A673 (cell line): Measurements from ENCODE around the gene CYFIP2. TPM values are rescaled to one million over a fixed set of nuclear protein-coding genes. Genes with fewer than 3 reads are reported as not detected.

ENCODE experiments used
- BruUV-seq: library from RNA; stranded (reverse); fragments of 400-500 nt; replicated peaks from 2 replicates; lab custom pipeline; 2021; lab: Mats Ljungman, UMichigan
- CTCF ChIA-PET: fragments of 300-600 bp; sonication (Branson Sonifier 250); formaldehyde crosslinking; loops from one replicate; lab custom pipeline; 2022; ENCODE audit warnings: antibody characterized with exemption; lab: Charles Lee
- POLR2A ChIA-PET: fragments of 300-600 bp; sonication (Branson Sonifier 250); formaldehyde crosslinking; loops from one replicate; lab custom pipeline; 2022; ENCODE audit warnings: antibody characterized with exemption; ENCODE audit not compliant: low non-redundant PET; lab: Charles Lee
- DNase-seq: peaks from one replicate; pipeline ENCODE4 v3.0.0-alpha.2; 2015; ENCODE audit warnings: low spot score
- H3K27ac ChIP-seq: fragments of 200-600 bp; sonication (generic); 2 replicates; pipeline ENCODE4 v1.5.1; 2016; ENCODE audit warnings: mixed run types, low read depth, mild to moderate bottlenecking, mixed read lengths, antibody characterized with exemption, low read length; ENCODE audit not compliant: poor library complexity, severe bottlenecking
- H3K27me3 ChIP-seq: fragments of 200-600 bp; sonication (generic); replicated peaks from 2 replicates; pipeline ENCODE4 v1.6.1; 2017; ENCODE audit warnings: mixed run types, low read depth, mild to moderate bottlenecking, mixed read lengths, antibody characterized with exemption, low read length; ENCODE audit not compliant: insufficient read depth, poor library complexity
- H3K36me3 ChIP-seq: fragments of 200-600 bp; sonication (generic); 2 replicates; pipeline ENCODE4 v1.6.1; 2016; ENCODE audit warnings: mixed run types, mild to moderate bottlenecking, mixed read lengths, antibody characterized with exemption, low read length; ENCODE audit not compliant: insufficient read depth, poor library complexity, severe bottlenecking
- H3K4me1 ChIP-seq: fragments of 200-600 bp; sonication (generic); 2 replicates; pipeline ENCODE4 v1.6.1; 2017; ENCODE audit warnings: mixed run types, mild to moderate bottlenecking, mixed read lengths, antibody characterized with exemption, low read length; ENCODE audit not compliant: insufficient read depth, poor library complexity, severe bottlenecking
- H3K4me3 ChIP-seq: fragments of 200-600 bp; sonication (generic); 2 replicates; pipeline ENCODE4 v1.5.1; 2016; ENCODE audit warnings: low read depth, mixed run types, mild to moderate bottlenecking, mixed read lengths, low read length; ENCODE audit not compliant: poor library complexity, severe bottlenecking
- H3K9me3 ChIP-seq: fragments of 200-600 bp; sonication (generic); 2 replicates; pipeline ENCODE4 v1.6.1; 2016; ENCODE audit warnings: mixed run types, low read depth, mild to moderate bottlenecking, mixed read lengths, antibody characterized with exemption, low read length; ENCODE audit not compliant: poor library complexity, severe bottlenecking
- EZH2 ChIP-seq: fragments of 200-600 bp; sonication (generic); IDR thresholded peaks from 2 replicates; pipeline ENCODE4 v1.6.1; 2017; ENCODE audit warnings: borderline replicate concordance, low read depth, mild to moderate bottlenecking, mixed read lengths, antibody characterized with exemption, low read length; ENCODE audit not compliant: poor library complexity, severe bottlenecking
- intact Hi-C: fragments of 100-400 bp; cut with micrococcal nuclease; formaldehyde crosslinking; loops from one replicate; pipeline ENCODE4 v1.10.0; 2022; ENCODE audit not compliant: unreplicated experiment
- total RNA-seq: library from RNA; stranded (reverse); gene quantifications from 2 replicates; pipeline ENCODE4 v1.2.3, GENCODE V29; 2021
- TF ChIP-seq, protein P1 (sequence below): fragments of 300-800, 200-600 bp; sonication (generic); conservative IDR thresholded peaks from 2 replicates; pipeline ENCODE4 v1.5.1; 2017; ENCODE audit warnings: low read depth, mild to moderate bottlenecking, antibody characterized with exemption, low read length, moderate library complexity, mixed read lengths

CYFIP2 gene
- total RNA-seq, 1 experiment from 2014 or later: 17.2 TPM

GRCh38 chr5:157362982-157363381 is 97.1 kb downstream of the CYFIP2 start:
- BruUV-seq: no TSS peak
- no peak overlapping the region for H3K4me3 ChIP-seq
- DNase-seq: no peak
- no peaks in the 10 kb centered on the region for H3K36me3 ChIP-seq
- no peak overlapping the region for H3K27ac ChIP-seq
- CTCF ChIA-PET: no interaction called here
- TF ChIP-seq EZH2: no peak
- TF ChIP-seq, protein P1, sequence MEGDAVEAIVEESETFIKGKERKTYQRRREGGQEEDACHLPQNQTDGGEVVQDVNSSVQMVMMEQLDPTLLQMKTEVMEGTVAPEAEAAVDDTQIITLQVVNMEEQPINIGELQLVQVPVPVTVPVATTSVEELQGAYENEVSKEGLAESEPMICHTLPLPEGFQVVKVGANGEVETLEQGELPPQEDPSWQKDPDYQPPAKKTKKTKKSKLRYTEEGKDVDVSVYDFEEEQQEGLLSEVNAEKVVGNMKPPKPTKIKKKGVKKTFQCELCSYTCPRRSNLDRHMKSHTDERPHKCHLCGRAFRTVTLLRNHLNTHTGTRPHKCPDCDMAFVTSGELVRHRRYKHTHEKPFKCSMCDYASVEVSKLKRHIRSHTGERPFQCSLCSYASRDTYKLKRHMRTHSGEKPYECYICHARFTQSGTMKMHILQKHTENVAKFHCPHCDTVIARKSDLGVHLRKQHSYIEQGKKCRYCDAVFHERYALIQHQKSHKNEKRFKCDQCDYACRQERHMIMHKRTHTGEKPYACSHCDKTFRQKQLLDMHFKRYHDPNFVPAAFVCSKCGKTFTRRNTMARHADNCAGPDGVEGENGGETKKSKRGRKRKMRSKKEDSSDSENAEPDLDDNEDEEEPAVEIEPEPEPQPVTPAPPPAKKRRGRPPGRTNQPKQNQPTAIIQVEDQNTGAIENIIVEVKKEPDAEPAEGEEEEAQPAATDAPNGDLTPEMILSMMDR: no peak
- POLR2A ChIA-PET: no interaction called here
- intact Hi-C loops: no loop called here
- H3K27me3 ChIP-seq: no peaks in the 10 kb centered on the region
- H3K9me3 ChIP-seq: no peaks in the 10 kb centered on the region
- no peaks in the 10 kb centered on the region for H3K4me1 ChIP-seq

GRCh38 chr5:157365732-157366131 is 99.8 kb downstream of the CYFIP2 start:
- intact Hi-C loops: loop anchor here (1.0 kb wide), 1 partner anchor 112 kb away; no protein-coding TSS in a partner anchor
- Histone ChIP-seq H3K27ac (no peak overlapping the region), H3K27me3 (no peaks in the 10 kb centered on the region), H3K9me3 (no peaks in the 10 kb centered on the region), H3K4me1 (peaks cover 2% of the 10 kb centered on the region), H3K36me3 (no peaks in the 10 kb centered on the region), H3K4me3 (no peak overlapping the region)
- ChIA-PET POLR2A (no interaction called here), CTCF (no interaction called here)
- TF ChIP-seq, protein P1: no peak
- TF ChIP-seq EZH2: no peak
- no TSS peak for BruUV-seq
- no peak for DNase-seq

DNA sequence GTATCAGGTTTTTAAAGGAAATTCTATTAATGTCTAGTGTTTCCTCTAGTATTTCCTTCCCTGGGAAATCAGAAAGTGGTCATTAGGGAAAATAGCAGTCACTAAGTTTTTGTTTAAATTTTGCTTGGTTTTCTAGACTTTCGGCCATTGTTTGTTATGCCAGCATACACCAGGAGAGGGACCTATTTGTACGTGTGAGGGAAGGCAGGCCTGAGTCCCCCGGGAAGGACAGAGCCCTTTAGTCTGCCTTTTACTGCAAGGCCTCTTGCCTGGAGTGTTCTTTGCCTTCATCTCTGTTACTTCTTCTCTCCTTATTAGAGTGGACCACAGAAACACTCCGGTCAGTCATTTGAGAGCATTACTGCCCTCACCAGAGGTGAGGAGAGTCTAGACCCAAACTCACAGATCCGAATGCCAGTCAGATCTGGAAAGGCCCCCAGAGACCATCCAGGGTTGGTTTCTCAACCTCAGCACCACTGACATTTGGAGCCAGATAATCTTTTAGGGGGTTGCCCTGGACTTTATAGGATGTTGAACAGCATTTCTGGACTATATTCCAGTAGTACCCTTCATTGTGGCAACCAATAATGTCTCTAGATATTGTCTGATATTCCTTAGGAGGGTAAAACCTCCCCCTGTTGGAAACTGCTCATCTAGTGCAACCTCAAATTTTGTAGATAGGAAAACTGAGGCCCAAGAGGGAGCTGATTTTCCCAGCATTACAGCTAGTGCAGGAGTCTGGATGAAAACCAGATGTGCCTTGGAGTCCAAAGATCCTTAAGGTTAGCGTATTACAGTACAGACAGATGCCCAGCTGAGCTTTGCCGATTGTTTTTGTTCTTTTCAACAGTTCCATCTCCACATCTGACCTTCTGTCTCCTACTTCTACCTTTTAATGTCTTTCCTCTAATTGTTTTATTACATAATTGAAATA is 101.1 kb downstream of the CYFIP2 start:
- no TSS peak for BruUV-seq
- TF ChIP-seq EZH2: no peak
- TF ChIP-seq, protein P1: peak; percentile 60
- CTCF ChIA-PET: interaction anchor here (1.1 kb wide), 1 partner anchor 105 kb away, joined by 7 read pairs; no protein-coding TSS in a partner anchor
- Histone ChIP-seq H3K27ac (no peak overlapping the region), H3K4me3 (no peak overlapping the region), H3K36me3 (no peaks in the 10 kb centered on the region), H3K27me3 (no peaks in the 10 kb centered on the region), H3K4me1 (peaks cover 10% of the 10 kb centered on the region), H3K9me3 (no peaks in the 10 kb centered on the region)
- intact Hi-C loops: loop anchor here (1.0 kb wide), 1 partner anchor 110 kb away; no protein-coding TSS in a partner anchor
- POLR2A ChIA-PET: no interaction called here
- DNase-seq: peak; percentile 66
